ENCODE measurements around the gene SUGCT.

- TF ChIP-seq CTCF (IDR thresholded peaks at IDR 0.05) (no peak), POLR2A (IDR thresholded peaks at IDR 0.05) (no peak)
Observed at GRCh38 chr7:40810274-40810673, 675.5 kb downstream of the SUGCT start.
